K562 (cell line): ENCODE data around the gene ACBD3. TPM values are rescaled to one million over a fixed set of nuclear protein-coding genes. Genes with fewer than 3 reads are reported as not detected.

Experiments used
- ATAC-seq: fragments of 200-7000 bp; cut with Tn5 transposase; 3 replicates; pipeline ENCODE4 v1.9.1; 2020; ENCODE audit warnings: moderate library complexity
- BruUV-seq: library from RNA; stranded (reverse); fragments of 400-500 nt; replicated peaks from 2 replicates; lab custom pipeline; 2021; lab: Mats Ljungman, UMichigan
- CTCF ChIA-PET: fragments of 300-600 bp; formaldehyde crosslinking; extraction: SDS; loops from one replicate; lab custom pipeline; 2021; ENCODE audit warnings: low intra/inter-chr PET ratio; lab: Yijun Ruan, JAX
- POLR2A ChIA-PET: fragments of 300-600, 350-650 bp; sonication (Branson Sonifier 250); formaldehyde crosslinking; extraction: SDS; loops from one replicate; lab custom pipeline; 2021; ENCODE audit warnings: antibody characterized with exemption, inconsistent platforms; lab: Yijun Ruan, JAX
- DNase-seq, 4 experiments: peaks; one replicate each; pipeline versions ENCODE4 v3.0.0 to v3.0.0-alpha.2; 2011 to 2018; ENCODE audit warnings: low spot score in 3 of 4, mixed read lengths in 3 of 4; ENCODE audit errors: extremely low read depth in 1 of 4
- FAIRE-seq: peaks from 2 replicates; lab custom pipeline; 2011; peaks lifted over from hg19 to GRCh38; lab: Jason Lieb, UNC
- H2AFZ ChIP-seq: 2 replicates; pipeline ENCODE4 v1.6.0; 2011; ENCODE audit warnings: low read depth, low read length, control low read depth, inconsistent platforms
- H3K27ac ChIP-seq: fragments of 200-600 bp; 3 replicates; pipeline ENCODE4 v1.8.0; 2011; ENCODE audit warnings: low read depth, mild to moderate bottlenecking, control low read depth, inconsistent platforms, low read length, moderate library complexity, mixed read lengths; ENCODE audit errors: extremely low read depth
- H3K27me3 ChIP-seq, 2 experiments: fragments of 300-600 bp in 1 of 2; 2 replicates in 1 of 2; 3 replicates in 1 of 2; pipeline versions ENCODE4 v1.6.0 to v1.8.0; 2011; ENCODE audit warnings: inconsistent platforms in 2 of 2, low read length in 2 of 2, mild to moderate bottlenecking in 1 of 2, mixed read lengths in 1 of 2, moderate library complexity in 1 of 2; ENCODE audit not compliant: control insufficient read depth in 2 of 2, insufficient read depth in 2 of 2
- H3K36me3 ChIP-seq: fragments of 300-600 bp; 3 replicates; pipeline ENCODE4 v1.8.0; 2011; ENCODE audit warnings: mild to moderate bottlenecking, low read length, inconsistent platforms; ENCODE audit not compliant: control insufficient read depth, insufficient read depth
- H3K4me1 ChIP-seq, 2 experiments: fragments of 200-600 bp in 1 of 2; replicated peaks in 1 of 2; 2 replicates in 1 of 2; 3 replicates in 1 of 2; pipeline versions ENCODE4 v1.5.1 to v1.8.0; 2011; ENCODE audit warnings: inconsistent platforms in 2 of 2, low read length in 2 of 2, mild to moderate bottlenecking in 1 of 2, mixed read lengths in 1 of 2, moderate library complexity in 1 of 2; ENCODE audit not compliant: control insufficient read depth in 2 of 2, insufficient read depth in 2 of 2
- H3K4me2 ChIP-seq: 2 replicates; pipeline ENCODE4 v1.6.1; 2011; ENCODE audit warnings: low read length, control low read depth, inconsistent platforms, mixed read lengths; ENCODE audit not compliant: insufficient read depth
- H3K4me3 ChIP-seq: fragments of 200-600 bp; sonication (generic), shearing (Covaris generic); 2 replicates; pipeline ENCODE4 v1.5.1; 2016; ENCODE audit warnings: control low read depth, inconsistent platforms
- H3K79me2 ChIP-seq: fragments of 200-600 bp; 3 replicates; pipeline ENCODE4 v1.8.0; 2011; ENCODE audit warnings: low read length, inconsistent platforms; ENCODE audit not compliant: control insufficient read depth, insufficient read depth
- H3K9ac ChIP-seq, 2 experiments: 2 replicates each; pipeline versions ENCODE4 v1.6.0 to v1.6.1; 2011; ENCODE audit warnings: low read depth in 2 of 2, low read length in 2 of 2, control low read depth in 1 of 2, inconsistent platforms in 1 of 2, mild to moderate bottlenecking in 1 of 2, mixed read lengths in 1 of 2; ENCODE audit not compliant: insufficient read depth in 1 of 2
- H3K9me1 ChIP-seq: one replicate; pipeline ENCODE4 v1.6.0; 2011; ENCODE audit warnings: inconsistent platforms, mild to moderate bottlenecking, low read length, moderate library complexity; ENCODE audit not compliant: control insufficient read depth, insufficient read depth
- H3K9me3 ChIP-seq: replicated peaks from 2 replicates; pipeline ENCODE4 v1.5.1; 2011; ENCODE audit warnings: low read depth, low read length, inconsistent platforms; ENCODE audit not compliant: control insufficient read depth, insufficient read depth
- H4K20me1 ChIP-seq: replicated peaks from 2 replicates; pipeline ENCODE4 v1.6.1; 2011; ENCODE audit warnings: low read length, inconsistent platforms, mixed read lengths; ENCODE audit not compliant: control insufficient read depth, insufficient read depth
- ARID1B ChIP-seq: fragments of 450-650 bp; IDR thresholded peaks from 2 replicates; pipeline ENCODE4 v1.6.1; 2016; ENCODE audit warnings: antibody characterized with exemption, mild to moderate bottlenecking, inconsistent platforms
- CBFA2T3 ChIP-seq: fragments of 450-650 bp; IDR thresholded peaks from 2 replicates; pipeline ENCODE4 v1.6.1; 2017
- ELF2 ChIP-seq: fragments of 250-450 bp; sonication (Bioruptor Pico); IDR thresholded peaks from 2 replicates; pipeline ENCODE4 v1.5.0; 2021; ENCODE audit warnings: mild to moderate bottlenecking
- EWSR1 ChIP-seq: fragments of 450-650 bp; IDR thresholded peaks from 2 replicates; pipeline ENCODE4 v1.6.1; 2018; ENCODE audit warnings: borderline replicate concordance, mild to moderate bottlenecking, low read depth, moderate library complexity; ENCODE audit not compliant: partially characterized antibody
- FOXA3 ChIP-seq, 2 experiments: fragments of 450-650 bp in 1 of 2; sonication (generic) in 1 of 2; formaldehyde crosslinking; IDR thresholded peaks in 1 of 2; conservative IDR thresholded peaks in 1 of 2; 2 replicates each; pipeline versions ENCODE4 v1.4.0 to v1.8.0; 2020 to 2022; ENCODE audit warnings: mild to moderate bottlenecking in 2 of 2, missing genetic modification reagents in 1 of 2
- HDAC8 ChIP-seq: fragments of 450-650 bp; IDR thresholded peaks from 2 replicates; pipeline ENCODE4 v1.6.1; 2016; ENCODE audit warnings: mild to moderate bottlenecking, missing genetic modification characterization, moderate library complexity, missing compliant biosample characterization
- ILF3 ChIP-seq: fragments of 450-650 bp; IDR thresholded peaks from 2 replicates; pipeline ENCODE4 v1.6.1; 2018; ENCODE audit warnings: antibody characterized with exemption, mild to moderate bottlenecking, moderate library complexity, borderline replicate concordance
- KDM1A ChIP-seq, 2 experiments: fragments of 450-650 bp; IDR thresholded peaks; 2 replicates each; pipeline ENCODE4 v1.6.1; 2016; ENCODE audit warnings: mild to moderate bottlenecking in 2 of 2
- NFXL1 ChIP-seq: fragments of 450-650 bp; formaldehyde crosslinking; IDR thresholded peaks from 2 replicates; pipeline ENCODE4 v1.4.0; 2021; ENCODE audit warnings: mild to moderate bottlenecking
- NONO ChIP-seq, 2 experiments: fragments of 200-400 bp in 1 of 2; fragments of 450-650 bp in 1 of 2; formaldehyde crosslinking in 1 of 2; IDR thresholded peaks; 2 replicates each; pipeline ENCODE4 v1.6.1; 2017; ENCODE audit warnings: low read depth in 2 of 2, mild to moderate bottlenecking in 2 of 2, moderate library complexity in 2 of 2, low read length in 1 of 2
- PURB ChIP-seq: sonication (generic); formaldehyde crosslinking; IDR thresholded peaks from 2 replicates; pipeline ENCODE4 v1.9.0; 2021; ENCODE audit warnings: low read depth, mild to moderate bottlenecking, missing genetic modification reagents
- SMARCA5 ChIP-seq: fragments of 450-650 bp; IDR thresholded peaks from 2 replicates; pipeline ENCODE4 v1.6.1; 2016
- SRSF7 ChIP-seq: fragments of 200-400 bp; formaldehyde crosslinking; optimal IDR thresholded peaks from 2 replicates; pipeline ENCODE3; 2017; ENCODE audit warnings: mild to moderate bottlenecking, low read depth, low read length
- ZNF143 ChIP-seq: sonication (generic); formaldehyde crosslinking; IDR thresholded peaks from 2 replicates; pipeline ENCODE4 v1.9.0; 2022; ENCODE audit warnings: mild to moderate bottlenecking, missing genetic modification reagents
- ZNF444 ChIP-seq: fragments of 250-450 bp; sonication (Bioruptor Pico); IDR thresholded peaks from 2 replicates; pipeline ENCODE4 v1.4.0; 2020; ENCODE audit warnings: mild to moderate bottlenecking, moderate library complexity
- ZNF830 ChIP-seq: fragments of 250-450 bp; sonication (Bioruptor Pico); IDR thresholded peaks from 2 replicates; pipeline ENCODE4 v1.5.0; 2021; ENCODE audit warnings: mild to moderate bottlenecking
- WGBS: fragments of 100-300 bp; shearing (Covaris generic); methylation state at CpG from one replicate; pipeline ENCODE4 v1.1.6; 2016; ENCODE audit warnings: low coverage, mixed read lengths; ENCODE audit not compliant: insufficient coverage; ENCODE audit errors: missing lambda C conversion rate; 5-methylcytosine and 5-hydroxymethylcytosine counted together
- in situ Hi-C: fragments of 300-500 bp; cut with MboI; formaldehyde crosslinking; loops from 4 replicates; pipeline ENCODE4 v1.15.0; 2018; ENCODE audit warnings: inconsistent platforms, mixed read lengths
- intact Hi-C: fragments of 100-400 bp; cut with micrococcal nuclease; formaldehyde crosslinking; loops from 2 replicates; pipeline ENCODE4 v1.14.2; 2022
- polyA plus RNA-seq, 8 experiments: library from polyadenylated mRNA; depleted of rRNA in 4 of 8; stranded (reverse) in 5 of 8; unstranded in 3 of 8; fragments of >200 nt; fragmentation: Nextera tagmentation in 2 of 8; fragmentation: Illumina TruSeq in 1 of 8; extraction: Ambion mirVana in 2 of 8; extraction: Trizol in 1 of 8; gene quantifications; 2 replicates each; pipeline versions ENCODE4 v1.2.1 to v1.2.3, GENCODE V29; 2011 to 2014; ENCODE audit warnings: inconsistent platforms in 1 of 8, missing spikeins in 1 of 8
- total RNA-seq, 7 experiments: library from RNA; depleted of rRNA in 6 of 7; stranded (reverse); fragments of >200 nt in 6 of 7; fragmentation: Illumina TruSeq in 2 of 7; extraction: Trizol in 2 of 7; gene quantifications; 2 replicates each; pipeline versions ENCODE4 v1.2.1 to v1.2.3, GENCODE V29; 2011 to 2021; ENCODE audit warnings: low replicate concordance in 1 of 7
- TF ChIP-seq, protein P1 (sequence below): fragments of 450-650 bp; formaldehyde crosslinking; IDR thresholded peaks from 2 replicates; pipeline ENCODE4 v1.4.0; 2022; ENCODE audit warnings: mild to moderate bottlenecking, moderate library complexity
- TF ChIP-seq, protein P2 (sequence below): fragments of 450-650 bp; IDR thresholded peaks from 2 replicates; pipeline ENCODE4 v1.6.1; 2016; ENCODE audit warnings: missing biosample characterization, missing genetic modification characterization
- TF ChIP-seq, protein P3 (sequence below): fragments of 450-650 bp; IDR thresholded peaks from 2 replicates; pipeline ENCODE4 v1.6.1; 2017; ENCODE audit warnings: mild to moderate bottlenecking, moderate library complexity
- TF ChIP-seq, protein P4 (sequence below): fragments of 450-650 bp; conservative IDR thresholded peaks from 2 replicates; pipeline ENCODE4 v1.6.1; 2016; ENCODE audit warnings: missing genetic modification characterization, low read depth, mild to moderate bottlenecking, control low read depth, missing compliant biosample characterization

Gene ACBD3
- total and polyA plus RNA-seq, 9 of the 15 experiments (the other 6 are each of a cell fraction or from before 2014, with no cell fraction given), result 11.1 to 36.7 (median 26.9) TPM

DNA sequence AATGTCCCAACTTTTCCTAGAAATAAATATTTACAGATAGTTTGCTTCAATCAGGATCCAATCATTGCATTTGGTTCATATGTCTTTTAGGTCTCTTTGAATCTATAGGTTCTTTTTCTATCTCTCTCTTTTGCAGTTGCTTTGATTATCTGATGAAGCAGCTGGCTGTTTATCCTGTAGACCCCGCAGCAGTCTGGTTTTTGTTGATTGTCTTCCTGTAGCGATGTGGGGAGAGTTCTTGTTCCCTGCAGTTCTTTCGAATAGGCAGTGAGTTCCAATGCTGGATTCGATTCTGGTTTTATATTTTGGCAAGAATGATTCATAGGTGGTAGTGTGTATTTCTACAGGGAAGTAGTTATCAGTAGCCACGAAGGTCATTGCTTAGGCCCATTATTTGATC is 29.5 kb upstream of the ACBD3 start:
- no TSS peak for BruUV-seq
- POLR2A ChIA-PET, result interaction anchor here (0.6 to 1.5 kb wide), 2 partner anchors 9 to 13 kb away, joined by 4 to 6 read pairs; no protein-coding TSS in a partner anchor
- DNase-seq, result no peak
- intact Hi-C loops (loop anchor here (5.0 kb wide), 1 partner anchor 116 kb away; no protein-coding TSS in a partner anchor), in situ Hi-C loops (no loop called here)
- Histone ChIP-seq H3K9ac (no peak overlapping the region), H3K9me3 (no peaks in the 10 kb centered on the region), H3K4me3 (no peak overlapping the region), H3K27me3 (no peaks in the 10 kb centered on the region), H3K27ac (no peak overlapping the region), H4K20me1 (peaks cover 2% of the 10 kb centered on the region; the same call in 1 of the 2 replicates), H2AFZ (peak overlapping the region; percentile 23), H3K36me3 (no peaks in the 10 kb centered on the region), H3K9me1 (no peaks in the 10 kb centered on the region), H3K4me2 (no peak overlapping the region), H3K4me1 (peaks cover 4 to 12% of the 10 kb centered on the region in 2 experiments), H3K79me2 (no peaks in the 10 kb centered on the region)
- CTCF ChIA-PET, result no interaction called here
- FAIRE-seq, result no peak
- 4% methylated on average over 5 of the region's 5 CpGs for WGBS
- ATAC-seq, result 0 out of 3 replicates have a peak, but pooled peaks have one; percentile 12
- TF ChIP-seq ZNF444 (CRISPR knock-in tag), result no peak
- no peak for TF ChIP-seq FOXA3 (CRISPR knock-in tag; conservative IDR thresholded peaks at IDR 0.05 in 1 of 2, IDR thresholded peaks at IDR 0.05 in 1 of 2)
- no peak for TF ChIP-seq SRSF7
- TF ChIP-seq ZNF143 (CRISPR knock-in tag), result no peak
- no peak for TF ChIP-seq ILF3
- TF ChIP-seq HDAC8 (tag), result no peak
- TF ChIP-seq ELF2 (CRISPR knock-in tag), result no peak
- no peak for TF ChIP-seq NONO (IDR thresholded peaks at IDR 0.05; ENCODE audit: low read depth in 2 of 2, low read length in 1 of 2)
- peak; percentile 81 for TF ChIP-seq CBFA2T3
- no peak for TF ChIP-seq PURB (CRISPR knock-in tag)
- TF ChIP-seq, protein P1, sequence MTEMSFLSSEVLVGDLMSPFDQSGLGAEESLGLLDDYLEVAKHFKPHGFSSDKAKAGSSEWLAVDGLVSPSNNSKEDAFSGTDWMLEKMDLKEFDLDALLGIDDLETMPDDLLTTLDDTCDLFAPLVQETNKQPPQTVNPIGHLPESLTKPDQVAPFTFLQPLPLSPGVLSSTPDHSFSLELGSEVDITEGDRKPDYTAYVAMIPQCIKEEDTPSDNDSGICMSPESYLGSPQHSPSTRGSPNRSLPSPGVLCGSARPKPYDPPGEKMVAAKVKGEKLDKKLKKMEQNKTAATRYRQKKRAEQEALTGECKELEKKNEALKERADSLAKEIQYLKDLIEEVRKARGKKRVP (CRISPR knock-in tag), result no peak
- TF ChIP-seq ZNF830 (CRISPR knock-in tag), result no peak
- TF ChIP-seq NFXL1, result no peak
- no peak for TF ChIP-seq EWSR1
- TF ChIP-seq, protein P2, sequence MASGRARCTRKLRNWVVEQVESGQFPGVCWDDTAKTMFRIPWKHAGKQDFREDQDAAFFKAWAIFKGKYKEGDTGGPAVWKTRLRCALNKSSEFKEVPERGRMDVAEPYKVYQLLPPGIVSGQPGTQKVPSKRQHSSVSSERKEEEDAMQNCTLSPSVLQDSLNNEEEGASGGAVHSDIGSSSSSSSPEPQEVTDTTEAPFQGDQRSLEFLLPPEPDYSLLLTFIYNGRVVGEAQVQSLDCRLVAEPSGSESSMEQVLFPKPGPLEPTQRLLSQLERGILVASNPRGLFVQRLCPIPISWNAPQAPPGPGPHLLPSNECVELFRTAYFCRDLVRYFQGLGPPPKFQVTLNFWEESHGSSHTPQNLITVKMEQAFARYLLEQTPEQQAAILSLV, result no peak
- 0 out of 4 replicates have a peak, but pooled peaks of 1 of the 2 experiments have one; percentile 19 for TF ChIP-seq KDM1A (IDR thresholded peaks at IDR 0.05)
- TF ChIP-seq, protein P3, sequence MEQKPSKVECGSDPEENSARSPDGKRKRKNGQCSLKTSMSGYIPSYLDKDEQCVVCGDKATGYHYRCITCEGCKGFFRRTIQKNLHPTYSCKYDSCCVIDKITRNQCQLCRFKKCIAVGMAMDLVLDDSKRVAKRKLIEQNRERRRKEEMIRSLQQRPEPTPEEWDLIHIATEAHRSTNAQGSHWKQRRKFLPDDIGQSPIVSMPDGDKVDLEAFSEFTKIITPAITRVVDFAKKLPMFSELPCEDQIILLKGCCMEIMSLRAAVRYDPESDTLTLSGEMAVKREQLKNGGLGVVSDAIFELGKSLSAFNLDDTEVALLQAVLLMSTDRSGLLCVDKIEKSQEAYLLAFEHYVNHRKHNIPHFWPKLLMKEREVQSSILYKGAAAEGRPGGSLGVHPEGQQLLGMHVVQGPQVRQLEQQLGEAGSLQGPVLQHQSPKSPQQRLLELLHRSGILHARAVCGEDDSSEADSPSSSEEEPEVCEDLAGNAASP, result no peak
- peak; percentile 71 for TF ChIP-seq ARID1B
- TF ChIP-seq, protein P4, sequence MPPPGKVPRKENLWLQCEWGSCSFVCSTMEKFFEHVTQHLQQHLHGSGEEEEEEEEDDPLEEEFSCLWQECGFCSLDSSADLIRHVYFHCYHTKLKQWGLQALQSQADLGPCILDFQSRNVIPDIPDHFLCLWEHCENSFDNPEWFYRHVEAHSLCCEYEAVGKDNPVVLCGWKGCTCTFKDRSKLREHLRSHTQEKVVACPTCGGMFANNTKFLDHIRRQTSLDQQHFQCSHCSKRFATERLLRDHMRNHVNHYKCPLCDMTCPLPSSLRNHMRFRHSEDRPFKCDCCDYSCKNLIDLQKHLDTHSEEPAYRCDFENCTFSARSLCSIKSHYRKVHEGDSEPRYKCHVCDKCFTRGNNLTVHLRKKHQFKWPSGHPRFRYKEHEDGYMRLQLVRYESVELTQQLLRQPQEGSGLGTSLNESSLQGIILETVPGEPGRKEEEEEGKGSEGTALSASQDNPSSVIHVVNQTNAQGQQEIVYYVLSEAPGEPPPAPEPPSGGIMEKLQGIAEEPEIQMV (tag), result no peak
- TF ChIP-seq SMARCA5, result no peak
